ENCODE results near the gene RCOR2. TPM values are rescaled to one million over a fixed set of nuclear protein-coding genes. Genes with fewer than 3 reads are reported as not detected.

The RCOR2 gene
- total RNA-seq, 1 donor from 2014 or later = 70.6 TPM

DNA sequence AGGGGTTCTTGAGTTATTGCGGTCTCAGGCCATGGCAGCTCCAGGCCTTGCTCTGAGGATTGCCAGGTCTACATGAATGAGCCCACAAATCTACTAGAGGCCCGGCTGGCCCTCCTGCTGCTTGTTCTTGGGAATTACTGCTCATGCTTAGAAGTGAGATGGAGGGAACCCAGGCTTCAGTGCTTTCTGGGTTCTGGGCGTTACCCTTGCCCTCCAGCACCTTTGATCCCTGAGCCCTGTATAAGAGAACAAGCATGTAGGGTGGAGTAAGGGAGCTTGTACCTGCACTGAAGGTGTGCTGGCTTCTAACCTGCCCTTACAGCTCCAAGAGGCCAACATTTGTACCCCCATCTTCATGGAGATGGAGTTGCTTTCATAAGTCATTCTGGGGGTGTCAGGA lies 25.8 kb upstream of the RCOR2 start:
- H3K4me3 ChIP-seq = no peak overlapping the region
- H3K4me3 Mint-ChIP-seq = no peak overlapping the region
- peak overlapping the region; percentile 46 for H3K27ac ChIP-seq
- H3K27me3 Mint-ChIP-seq (ENCODE audit: insufficient read depth, low read depth) = peaks cover 10% of the 10 kb centered on the region
- no peak overlapping the region for H3K9ac ChIP-seq
- no peak overlapping the region for H3K27ac Mint-ChIP-seq
- H3K36me3 Mint-ChIP-seq = peaks cover 3% of the 10 kb centered on the region
- H3K27me3 ChIP-seq = no peaks in the 10 kb centered on the region
- no peak overlapping the region for H3K4me2 ChIP-seq
- TF ChIP-seq EZH2 (IDR thresholded peaks at IDR 0.05) = no peak
- no peak for TF ChIP-seq EZH2phosphoT487 (IDR thresholded peaks at IDR 0.05)
- no peak for TF ChIP-seq CTCF (IDR thresholded peaks at IDR 0.05)
- H3K4me1 ChIP-seq = no peaks in the 10 kb centered on the region
- no peak for DNase-seq (ENCODE audit: low spot score)
- no peaks in the 10 kb centered on the region for H3K36me3 ChIP-seq
- no peaks in the 10 kb centered on the region for H3K9me3 Mint-ChIP-seq
- H3K79me2 ChIP-seq (ENCODE audit: low read depth) = peaks cover 66% of the 10 kb centered on the region
- no peak overlapping the region for H2AFZ ChIP-seq (replicated peaks)
- H3F3A ChIP-seq (ENCODE audit: low read depth) = peaks cover 29% of the 10 kb centered on the region
- H3K9me3 ChIP-seq (ENCODE audit: low read depth) = no peaks in the 10 kb centered on the region
- peaks cover 56% of the 10 kb centered on the region for H4K20me1 ChIP-seq (ENCODE audit: low read depth)
- peaks cover 42% of the 10 kb centered on the region for H3K4me1 Mint-ChIP-seq

- H3F3A ChIP-seq (ENCODE audit: low read depth) = peaks cover 35% of the 10 kb centered on the region
- H3K4me2 ChIP-seq = no peak overlapping the region
- no peaks in the 10 kb centered on the region for H3K27me3 ChIP-seq
- H3K4me1 Mint-ChIP-seq = peaks cover 47% of the 10 kb centered on the region
- H3K4me3 ChIP-seq = no peak overlapping the region
- no peaks in the 10 kb centered on the region for H3K4me1 ChIP-seq
- H3K79me2 ChIP-seq (ENCODE audit: low read depth) = peaks cover 66% of the 10 kb centered on the region
- H3K9me3 ChIP-seq (ENCODE audit: low read depth) = no peaks in the 10 kb centered on the region
- H3K4me3 Mint-ChIP-seq = no peak overlapping the region
- TF ChIP-seq EZH2 (IDR thresholded peaks at IDR 0.05) = no peak
- TF ChIP-seq EZH2phosphoT487 (IDR thresholded peaks at IDR 0.05) = no peak
- H3K9me3 Mint-ChIP-seq = no peaks in the 10 kb centered on the region
- no peak overlapping the region for H2AFZ ChIP-seq (replicated peaks)
- no peak overlapping the region for H3K27ac Mint-ChIP-seq
- no peaks in the 10 kb centered on the region for H3K36me3 ChIP-seq
- H3K27ac ChIP-seq = peak overlapping the region; percentile 46
- peaks cover 2% of the 10 kb centered on the region for H3K36me3 Mint-ChIP-seq
- peaks cover 8% of the 10 kb centered on the region for H3K27me3 Mint-ChIP-seq (ENCODE audit: insufficient read depth, low read depth)
- no peak for DNase-seq (ENCODE audit: low spot score)
- H4K20me1 ChIP-seq (ENCODE audit: low read depth) = peaks cover 56% of the 10 kb centered on the region
- H3K9ac ChIP-seq = peak overlapping the region; percentile 46
Observed at GRCh38 chr11:63941901-63942300, 24.9 kb upstream of the RCOR2 start.

GRCh38 chr11:63940786-63941185 lies 23.8 kb upstream of the RCOR2 start:
- Histone ChIP-seq H3K4me3 (no peak overlapping the region), H3F3A (ENCODE audit: low read depth) (peaks cover 35% of the 10 kb centered on the region), H2AFZ (replicated peaks) (no peak overlapping the region), H3K27ac (no peak overlapping the region), H3K36me3 (no peaks in the 10 kb centered on the region), H4K20me1 (ENCODE audit: low read depth) (peaks cover 50% of the 10 kb centered on the region), H3K79me2 (ENCODE audit: low read depth) (peaks cover 66% of the 10 kb centered on the region), H3K9ac (no peak overlapping the region), H3K4me1 (no peaks in the 10 kb centered on the region), H3K9me3 (ENCODE audit: low read depth) (no peaks in the 10 kb centered on the region), H3K4me2 (no peak overlapping the region), H3K27me3 (no peaks in the 10 kb centered on the region)
- TF ChIP-seq EZH2 (IDR thresholded peaks at IDR 0.05) (no peak), CTCF (IDR thresholded peaks at IDR 0.05) (no peak), EZH2phosphoT487 (IDR thresholded peaks at IDR 0.05) (no peak)
- Mint-ChIP-seq H3K9me3 (no peaks in the 10 kb centered on the region), H3K4me3 (peak overlapping the region; percentile 92), H3K27me3 (ENCODE audit: insufficient read depth, low read depth) (peaks cover 8% of the 10 kb centered on the region), H3K27ac (no peak overlapping the region), H3K36me3 (peaks cover under 1% of the 10 kb centered on the region), H3K4me1 (peaks cover 44% of the 10 kb centered on the region)
- no peak for DNase-seq (ENCODE audit: low spot score)

DNA sequence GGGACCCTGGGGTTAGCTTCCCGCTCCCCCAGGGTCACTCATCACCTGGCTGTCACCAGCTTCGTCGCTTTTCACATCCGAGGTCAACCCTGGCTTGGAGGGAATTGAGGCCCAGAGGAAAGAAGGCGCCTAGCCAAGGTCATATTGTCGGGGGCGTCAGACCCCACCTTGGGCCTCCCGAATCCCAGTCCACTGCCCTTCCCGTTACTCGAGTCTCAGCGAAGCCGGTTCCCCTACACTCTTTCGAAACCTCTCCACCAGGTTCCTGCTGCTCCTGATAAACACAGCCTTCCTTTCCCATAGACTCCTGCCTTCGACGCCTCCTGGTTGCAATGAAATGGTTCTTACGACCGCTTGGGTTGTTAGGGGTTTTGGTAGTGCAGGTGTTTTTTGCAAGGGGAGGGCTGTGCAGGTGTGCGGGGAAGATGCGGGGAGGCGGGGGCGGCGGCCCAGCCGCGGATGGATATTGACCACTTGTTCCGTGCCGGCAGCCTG lies 22.5 kb upstream of the RCOR2 start:
- no peaks in the 10 kb centered on the region for H3K27me3 ChIP-seq
- H3K27me3 Mint-ChIP-seq (ENCODE audit: insufficient read depth, low read depth) = peaks cover 11% of the 10 kb centered on the region
- peak overlapping the region; percentile 99 for H3K4me2 ChIP-seq
- H3K9me3 ChIP-seq (ENCODE audit: low read depth) = no peaks in the 10 kb centered on the region
- H3K36me3 ChIP-seq = no peaks in the 10 kb centered on the region
- peaks cover 2% of the 10 kb centered on the region for H3K9me3 Mint-ChIP-seq
- DNase-seq (ENCODE audit: low spot score) = no peak
- H3K36me3 Mint-ChIP-seq = no peaks in the 10 kb centered on the region
- peak overlapping the region; percentile 38 for H3K27ac Mint-ChIP-seq
- H3K27ac ChIP-seq = peak overlapping the region; percentile 59
- H3K4me3 Mint-ChIP-seq = peak overlapping the region; percentile 92
- H3K4me3 ChIP-seq = peak overlapping the region; percentile 96
- no peak for TF ChIP-seq EZH2phosphoT487 (IDR thresholded peaks at IDR 0.05)
- TF ChIP-seq EZH2 (IDR thresholded peaks at IDR 0.05) = no peak
- H3K4me1 ChIP-seq = no peaks in the 10 kb centered on the region
- H2AFZ ChIP-seq (replicated peaks) = peak overlapping the region; percentile 83
- H4K20me1 ChIP-seq (ENCODE audit: low read depth) = peaks cover 40% of the 10 kb centered on the region
- H3K4me1 Mint-ChIP-seq = peaks cover 45% of the 10 kb centered on the region
- peak overlapping the region; percentile 77 for H3K9ac ChIP-seq
- H3K79me2 ChIP-seq (ENCODE audit: low read depth) = peaks cover 55% of the 10 kb centered on the region
- peaks cover 33% of the 10 kb centered on the region for H3F3A ChIP-seq (ENCODE audit: low read depth)

Data from neural progenitor cell (in vitro differentiated cells).